OCI-LY3 (cell line): ENCODE measurements around the gene ZFYVE9.
"Not testable (repeated sequence)": the region's sequence is repeated elsewhere in the genome, so short reads cannot be mapped to it uniquely, and the experiment has no call there.

ENCODE experiments used
- H2AFZ ChIP-seq: fragments of 200-600, 300-600 bp; shearing (Covaris generic); 2 replicates; pipeline ENCODE4 v1.6.0; 2014; ENCODE audit warnings: antibody characterized with exemption, low read depth, low read length
- H3K27ac ChIP-seq: fragments of 200-600, 300-600 bp; sonication (generic); 2 replicates; pipeline ENCODE4 v1.5.1; 2014; ENCODE audit warnings: mild to moderate bottlenecking, low read length, moderate library complexity, mixed read lengths
- H3K27me3 ChIP-seq: fragments of 200-600, 300-600 bp; sonication (generic); 2 replicates; pipeline ENCODE4 v1.6.1; 2014; ENCODE audit warnings: low read depth, low read length, mixed read lengths
- H3K36me3 ChIP-seq: fragments of 200-600, 300-600 bp; sonication (generic); replicated peaks from 2 replicates; pipeline ENCODE3; 2014; ENCODE audit warnings: low read depth, low read length, mixed read lengths
- H3K4me1 ChIP-seq: fragments of 300-600, 200-600 bp; sonication (generic); 2 replicates; pipeline ENCODE4 v1.6.1; 2014; ENCODE audit warnings: low read length, mixed read lengths
- H3K4me2 ChIP-seq: fragments of 200-600, 300-600 bp; sonication (generic); 2 replicates; pipeline ENCODE4 v1.6.1; 2014; ENCODE audit warnings: low read length, mixed read lengths
- H3K4me3 ChIP-seq: fragments of 300-600, 200-600 bp; sonication (generic); 2 replicates; pipeline ENCODE4 v1.5.1; 2014; ENCODE audit warnings: antibody characterized with exemption, mild to moderate bottlenecking, low read length, moderate library complexity
- H3K79me2 ChIP-seq: fragments of 300-600, 200-600 bp; shearing (Covaris generic); 2 replicates; pipeline ENCODE4 v1.6.1; 2014; ENCODE audit warnings: mild to moderate bottlenecking, low read length, mixed read lengths
- H3K9ac ChIP-seq: fragments of 300-600, 200-600 bp; shearing (Covaris generic); 2 replicates; pipeline ENCODE4 v1.6.0; 2014; ENCODE audit warnings: mild to moderate bottlenecking, low read length, moderate library complexity
- H3K9me3 ChIP-seq: fragments of 200-600, 300-600 bp; shearing (Covaris generic); 2 replicates; pipeline ENCODE4 v1.6.1; 2014; ENCODE audit warnings: low read length, mixed read lengths; ENCODE audit not compliant: insufficient read depth
- H4K20me1 ChIP-seq: fragments of 200-600, 300-600 bp; sonication (generic); 2 replicates; pipeline ENCODE4 v1.6.1; 2016; ENCODE audit warnings: low read length, mixed read lengths; ENCODE audit not compliant: insufficient read depth
- EZH2phosphoT487 ChIP-seq: fragments of 200-600 bp; shearing (Covaris generic); IDR thresholded peaks from 2 replicates; pipeline ENCODE4 v1.6.1; 2018; ENCODE audit warnings: antibody characterized with exemption, mixed run types, low read depth
- TF ChIP-seq, protein P1 (sequence below): fragments of 200-600, 300-600 bp; sonication (generic); IDR thresholded peaks from 2 replicates; pipeline ENCODE4 v1.5.1; 2014; ENCODE audit warnings: antibody characterized with exemption, low read length, low read depth

The ZFYVE9 gene

DNA sequence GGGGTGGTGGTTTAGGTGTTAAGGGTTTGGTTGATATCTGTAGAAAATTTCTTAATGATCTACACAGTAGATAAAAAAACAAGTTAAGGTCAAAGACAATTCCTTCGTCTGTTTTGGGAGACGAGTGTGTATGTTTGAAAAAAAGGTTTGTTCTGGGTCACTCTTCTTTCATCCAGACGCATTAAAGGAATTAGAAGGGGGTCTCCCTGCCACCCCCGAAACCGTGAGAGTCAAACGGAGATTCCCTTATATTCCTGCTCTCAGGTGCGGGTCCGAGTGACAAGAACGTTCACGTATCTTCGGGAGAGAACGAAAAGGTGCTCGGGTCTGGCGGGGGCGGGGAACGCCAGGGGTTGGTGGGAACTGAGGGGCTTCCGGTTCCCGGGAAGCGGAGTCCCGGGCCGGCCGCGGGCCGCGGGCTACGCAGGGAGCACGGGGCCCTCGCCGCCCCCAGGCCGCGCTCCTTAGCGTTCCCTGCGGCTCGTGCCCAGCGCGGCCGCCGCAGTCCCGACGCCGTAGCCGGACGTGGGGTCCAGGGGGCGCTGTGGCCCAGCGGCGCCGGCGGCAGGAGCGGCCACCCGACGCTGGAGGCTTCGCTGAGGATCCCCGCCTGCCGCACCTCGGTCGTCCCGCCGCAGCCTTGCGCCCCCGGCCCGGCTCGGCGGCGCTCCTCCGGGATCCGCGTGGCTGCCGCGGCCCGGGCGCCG lies at the start of gene ZFYVE9:
Gene ZFYVE9, plus strand, starts transcription at position 577 of the 707 bp plus-strand sequence. CDS start 91,118 bp downstream, outside the sequence.
- Histone ChIP-seq H3K9ac (peak within 1 kb of the TSS; percentile 89), H2AFZ (peak within 1 kb of the TSS; percentile 94), H3K27ac (peak within 1 kb of the TSS; percentile 45), H3K4me3 (peak within 1 kb of the TSS; percentile 91), H3K4me1 (peaks cover 29% of the 10 kb centered on the region), H3K27me3 (no peaks in the 10 kb centered on the region; the same call in 1 of the 2 replicates), H3K79me2 (peaks cover 16% of the 10 kb centered on the region), H4K20me1 (no peaks in the 10 kb centered on the region), H3K36me3 (no peaks in the 10 kb centered on the region), H3K9me3 (no peaks in the 10 kb centered on the region), H3K4me2 (peak within 1 kb of the TSS; percentile 64)
- TF ChIP-seq, protein P1, sequence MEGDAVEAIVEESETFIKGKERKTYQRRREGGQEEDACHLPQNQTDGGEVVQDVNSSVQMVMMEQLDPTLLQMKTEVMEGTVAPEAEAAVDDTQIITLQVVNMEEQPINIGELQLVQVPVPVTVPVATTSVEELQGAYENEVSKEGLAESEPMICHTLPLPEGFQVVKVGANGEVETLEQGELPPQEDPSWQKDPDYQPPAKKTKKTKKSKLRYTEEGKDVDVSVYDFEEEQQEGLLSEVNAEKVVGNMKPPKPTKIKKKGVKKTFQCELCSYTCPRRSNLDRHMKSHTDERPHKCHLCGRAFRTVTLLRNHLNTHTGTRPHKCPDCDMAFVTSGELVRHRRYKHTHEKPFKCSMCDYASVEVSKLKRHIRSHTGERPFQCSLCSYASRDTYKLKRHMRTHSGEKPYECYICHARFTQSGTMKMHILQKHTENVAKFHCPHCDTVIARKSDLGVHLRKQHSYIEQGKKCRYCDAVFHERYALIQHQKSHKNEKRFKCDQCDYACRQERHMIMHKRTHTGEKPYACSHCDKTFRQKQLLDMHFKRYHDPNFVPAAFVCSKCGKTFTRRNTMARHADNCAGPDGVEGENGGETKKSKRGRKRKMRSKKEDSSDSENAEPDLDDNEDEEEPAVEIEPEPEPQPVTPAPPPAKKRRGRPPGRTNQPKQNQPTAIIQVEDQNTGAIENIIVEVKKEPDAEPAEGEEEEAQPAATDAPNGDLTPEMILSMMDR: peak; percentile 40
- TF ChIP-seq EZH2phosphoT487: no peak

DNA sequence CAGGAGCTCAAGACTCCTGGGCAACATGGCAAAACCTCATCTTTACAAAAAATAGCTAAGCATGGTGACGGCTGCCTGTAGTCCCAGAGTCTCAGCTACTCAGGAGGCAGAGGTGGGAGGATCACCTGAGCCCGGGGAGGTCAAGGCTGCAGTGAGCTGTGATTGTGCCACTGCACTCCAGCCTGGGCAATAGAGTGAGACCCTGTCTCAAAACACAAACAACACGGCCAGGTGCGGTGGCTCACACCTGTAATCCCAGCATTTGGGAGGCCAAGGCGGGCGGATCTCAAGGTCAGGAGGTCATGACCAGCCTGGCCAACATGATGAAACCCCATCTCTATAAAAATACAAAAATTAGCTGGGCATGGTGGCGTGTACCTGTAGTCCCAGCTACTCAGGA lies 47.6 kb upstream of the ZFYVE9 start:
- not testable (repeated sequence) for H3K9ac ChIP-seq, H3K4me1 ChIP-seq, H2AFZ ChIP-seq, H4K20me1 ChIP-seq, H3K79me2 ChIP-seq, H3K27me3 ChIP-seq, H3K4me2 ChIP-seq, H3K4me3 ChIP-seq, H3K27ac ChIP-seq, H3K9me3 ChIP-seq
- peaks cover 15% of the 10 kb centered on the region for H3K36me3 ChIP-seq

GRCh38 chr1:52096216-52096615 lies 45.7 kb upstream of the ZFYVE9 start:
- no peaks in the 10 kb centered on the region for H3K27me3 ChIP-seq
- no peak overlapping the region for H2AFZ ChIP-seq
- H3K36me3 ChIP-seq: peaks cover 2% of the 10 kb centered on the region
- H3K79me2 ChIP-seq: no peaks in the 10 kb centered on the region
- H3K4me3 ChIP-seq: no peak overlapping the region
- H3K4me2 ChIP-seq: 0 out of 2 replicates have a peak overlapping the region, but pooled peaks have one; percentile 4
- no peak overlapping the region for H3K9ac ChIP-seq
- H3K9me3 ChIP-seq: no peaks in the 10 kb centered on the region
- TF ChIP-seq EZH2phosphoT487: no peak
- TF ChIP-seq, protein P1: no peak
- H3K27ac ChIP-seq: no peak overlapping the region
- no peaks in the 10 kb centered on the region for H3K4me1 ChIP-seq
- H4K20me1 ChIP-seq: no peaks in the 10 kb centered on the region

DNA sequence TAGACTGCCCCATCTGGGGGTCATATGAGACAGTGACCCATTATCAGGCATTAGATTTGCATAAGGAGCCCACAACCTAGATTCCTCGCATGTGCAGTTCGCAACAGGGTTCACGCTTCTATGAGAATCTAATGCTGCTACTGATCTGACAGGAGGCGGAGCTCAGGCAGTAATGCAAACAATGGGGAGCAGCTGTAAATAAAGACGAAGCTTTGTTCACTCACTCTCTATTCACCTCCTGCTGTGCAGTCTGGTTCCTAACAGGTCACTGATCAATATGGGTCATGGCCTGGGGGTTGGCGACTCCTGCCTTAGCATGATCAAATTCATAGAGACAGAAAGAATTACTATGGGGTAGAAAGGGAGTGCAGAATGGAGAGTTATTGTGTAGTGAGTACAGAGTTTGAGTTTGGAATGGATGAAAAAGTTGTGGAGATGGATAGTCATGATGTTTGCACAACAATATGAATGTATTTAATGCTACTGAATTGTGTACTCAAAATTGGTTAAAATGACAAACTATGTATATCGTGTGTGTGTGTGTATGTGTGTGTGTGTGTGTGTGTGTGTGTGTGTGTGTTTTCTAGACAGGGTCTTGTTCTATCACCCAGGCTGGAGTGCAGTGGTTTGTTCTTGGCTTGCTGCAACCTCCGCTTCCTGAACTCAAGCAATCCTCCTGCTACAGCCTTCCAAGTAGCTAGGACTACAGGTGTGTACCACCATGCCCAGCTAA lies 43.6 kb upstream of the ZFYVE9 start:
- H3K79me2 ChIP-seq: no peaks in the 10 kb centered on the region
- no peak overlapping the region for H3K9ac ChIP-seq
- no peak overlapping the region for H3K27ac ChIP-seq
- TF ChIP-seq, protein P1: no peak
- TF ChIP-seq EZH2phosphoT487: no peak
- H3K27me3 ChIP-seq: no peaks in the 10 kb centered on the region
- no peak overlapping the region for H2AFZ ChIP-seq
- H3K9me3 ChIP-seq: no peaks in the 10 kb centered on the region
- no peaks in the 10 kb centered on the region for H4K20me1 ChIP-seq
- no peak overlapping the region for H3K4me3 ChIP-seq
- H3K36me3 ChIP-seq: no peaks in the 10 kb centered on the region
- H3K4me1 ChIP-seq: peaks cover 17% of the 10 kb centered on the region
- no peak overlapping the region for H3K4me2 ChIP-seq
